K562 (cell line): ENCODE results near the gene SYMPK. TPM values are rescaled to one million over a fixed set of nuclear protein-coding genes. Genes with fewer than 3 reads are reported as not detected.
A peak's percentile ranks its signal among the peaks of the same experiment; 100 is the strongest.

Source experiments
- MAZ ChIP-seq, 2 experiments: fragments of 450-650 bp in 1 of 2; sonication (generic) in 1 of 2; formaldehyde crosslinking; IDR thresholded peaks in 1 of 2; conservative IDR thresholded peaks in 1 of 2; 2 replicates each; pipeline versions ENCODE4 v1.4.0 to v1.5.0; 2020; ENCODE audit warnings: mild to moderate bottlenecking in 1 of 2, missing genetic modification reagents in 1 of 2
- polyA plus RNA-seq, 8 experiments: library from polyadenylated mRNA; depleted of rRNA in 4 of 8; stranded (reverse) in 5 of 8; unstranded in 3 of 8; fragments of >200 nt; fragmentation: Nextera tagmentation in 2 of 8; fragmentation: Illumina TruSeq in 1 of 8; extraction: Ambion mirVana in 2 of 8; extraction: Trizol in 1 of 8; gene quantifications; 2 replicates each; pipeline versions ENCODE4 v1.2.1 to v1.2.3, GENCODE V29; 2011 to 2014; ENCODE audit warnings: inconsistent platforms in 1 of 8, missing spikeins in 1 of 8
- total RNA-seq, 7 experiments: library from RNA; depleted of rRNA in 6 of 7; stranded (reverse); fragments of >200 nt in 6 of 7; fragmentation: Illumina TruSeq in 2 of 7; extraction: Trizol in 2 of 7; gene quantifications; 2 replicates each; pipeline versions ENCODE4 v1.2.1 to v1.2.3, GENCODE V29; 2011 to 2021; ENCODE audit warnings: low replicate concordance in 1 of 7
- TF ChIP-seq, protein P1 (sequence below), 2 experiments: fragments of 450-650 bp; formaldehyde crosslinking in 1 of 2; IDR thresholded peaks; 2 replicates each; pipeline versions ENCODE4 v1.4.0 to v1.6.1; 2014 to 2020; ENCODE audit warnings: mild to moderate bottlenecking in 2 of 2, borderline replicate concordance in 1 of 2, low read depth in 1 of 2

Gene SYMPK
- total and polyA plus RNA-seq, 9 of the 15 experiments (the other 6 are each of a cell fraction or from before 2014, with no cell fraction given): 0.73 to 95.5 (median 58.4) TPM

DNA sequence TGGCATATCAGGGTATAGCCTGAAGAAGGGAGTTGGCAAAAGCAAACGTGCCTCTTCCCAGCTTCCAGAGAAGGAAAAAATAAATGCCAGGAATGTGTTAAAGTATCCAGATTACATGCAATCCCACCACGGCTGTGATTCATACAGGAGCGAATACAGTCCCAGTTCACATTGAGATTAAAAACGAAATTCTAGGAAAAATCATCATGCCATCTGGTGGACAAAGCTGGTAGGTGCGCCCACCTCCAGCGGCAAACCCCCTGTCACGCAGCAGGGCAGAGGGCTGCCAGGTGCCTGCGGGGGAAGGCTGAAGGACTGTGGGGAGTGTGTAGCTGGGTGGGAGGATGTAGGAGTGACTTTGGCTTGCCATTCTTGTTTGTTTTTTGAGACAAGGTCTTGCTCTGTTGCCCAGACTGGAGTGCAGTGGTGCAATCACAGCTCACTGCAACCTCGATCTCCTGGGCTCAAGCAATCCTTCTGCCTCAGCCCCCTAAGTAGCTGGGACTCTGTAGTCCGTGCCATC, 63.9 kb downstream of the SYMPK start (continued):
- TF ChIP-seq, protein P1, sequence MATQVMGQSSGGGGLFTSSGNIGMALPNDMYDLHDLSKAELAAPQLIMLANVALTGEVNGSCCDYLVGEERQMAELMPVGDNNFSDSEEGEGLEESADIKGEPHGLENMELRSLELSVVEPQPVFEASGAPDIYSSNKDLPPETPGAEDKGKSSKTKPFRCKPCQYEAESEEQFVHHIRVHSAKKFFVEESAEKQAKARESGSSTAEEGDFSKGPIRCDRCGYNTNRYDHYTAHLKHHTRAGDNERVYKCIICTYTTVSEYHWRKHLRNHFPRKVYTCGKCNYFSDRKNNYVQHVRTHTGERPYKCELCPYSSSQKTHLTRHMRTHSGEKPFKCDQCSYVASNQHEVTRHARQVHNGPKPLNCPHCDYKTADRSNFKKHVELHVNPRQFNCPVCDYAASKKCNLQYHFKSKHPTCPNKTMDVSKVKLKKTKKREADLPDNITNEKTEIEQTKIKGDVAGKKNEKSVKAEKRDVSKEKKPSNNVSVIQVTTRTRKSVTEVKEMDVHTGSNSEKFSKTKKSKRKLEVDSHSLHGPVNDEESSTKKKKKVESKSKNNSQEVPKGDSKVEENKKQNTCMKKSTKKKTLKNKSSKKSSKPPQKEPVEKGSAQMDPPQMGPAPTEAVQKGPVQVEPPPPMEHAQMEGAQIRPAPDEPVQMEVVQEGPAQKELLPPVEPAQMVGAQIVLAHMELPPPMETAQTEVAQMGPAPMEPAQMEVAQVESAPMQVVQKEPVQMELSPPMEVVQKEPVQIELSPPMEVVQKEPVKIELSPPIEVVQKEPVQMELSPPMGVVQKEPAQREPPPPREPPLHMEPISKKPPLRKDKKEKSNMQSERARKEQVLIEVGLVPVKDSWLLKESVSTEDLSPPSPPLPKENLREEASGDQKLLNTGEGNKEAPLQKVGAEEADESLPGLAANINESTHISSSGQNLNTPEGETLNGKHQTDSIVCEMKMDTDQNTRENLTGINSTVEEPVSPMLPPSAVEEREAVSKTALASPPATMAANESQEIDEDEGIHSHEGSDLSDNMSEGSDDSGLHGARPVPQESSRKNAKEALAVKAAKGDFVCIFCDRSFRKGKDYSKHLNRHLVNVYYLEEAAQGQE (IDR thresholded peaks at IDR 0.05; ENCODE audit: borderline replicate concordance): peak; percentile 50; the same call in 1 of the 2 replicates
- TF ChIP-seq, protein P1 (CRISPR knock-in tag; IDR thresholded peaks at IDR 0.05; ENCODE audit: low read depth): no peak
- peak in 1 of 2 experiments; percentile 42; a peak in 1 of 4 replicates for TF ChIP-seq MAZ (CRISPR knock-in tag; conservative IDR thresholded peaks at IDR 0.05 in 1 of 2, IDR thresholded peaks at IDR 0.05 in 1 of 2)
